OCI-LY1 (cell line): ENCODE measurements around the gene CFAP65.

ENCODE experiments used
- H2AFZ ChIP-seq: fragments of 200-600 bp; sonication (generic), shearing (Covaris generic); 2 replicates; pipeline ENCODE4 v1.6.0; 2014; ENCODE audit warnings: antibody characterized with exemption, mild to moderate bottlenecking, low read length
- H3F3A ChIP-seq: fragments of 200-600 bp; sonication (generic), shearing (Covaris generic); 2 replicates; pipeline ENCODE4 v1.6.0; 2014; ENCODE audit warnings: mild to moderate bottlenecking, antibody characterized with exemption, low read length, moderate library complexity; ENCODE audit not compliant: insufficient read depth
- H3K27ac ChIP-seq: fragments of 200-600 bp; sonication (generic); 2 replicates; pipeline ENCODE4 v1.5.1; 2014; ENCODE audit warnings: low read length, mixed run types, mild to moderate bottlenecking, low read depth; ENCODE audit not compliant: poor library complexity, severe bottlenecking
- H3K27me3 ChIP-seq: fragments of 200-600 bp; sonication (generic); 2 replicates; pipeline ENCODE4 v1.6.0; 2014; ENCODE audit warnings: antibody characterized with exemption, mild to moderate bottlenecking, low read length, moderate library complexity; ENCODE audit not compliant: insufficient read depth
- H3K36me3 ChIP-seq: fragments of 200-600 bp; sonication (generic); 2 replicates; pipeline ENCODE4 v1.6.1; 2014; ENCODE audit warnings: mild to moderate bottlenecking, antibody characterized with exemption, low read length, moderate library complexity, mixed read lengths; ENCODE audit not compliant: insufficient read depth
- H3K4me1 ChIP-seq: fragments of 200-600 bp; sonication (generic); 2 replicates; pipeline ENCODE4 v1.5.1; 2014; ENCODE audit warnings: mild to moderate bottlenecking, low read length, moderate library complexity; ENCODE audit not compliant: insufficient read depth, severe bottlenecking
- H3K4me2 ChIP-seq: fragments of 200-600 bp; sonication (generic), shearing (Covaris generic); 2 replicates; pipeline ENCODE4 v1.6.1; 2014; ENCODE audit warnings: low read length
- H3K4me3 ChIP-seq: fragments of 200-600 bp; sonication (generic); 2 replicates; pipeline ENCODE4 v1.5.1; 2014; ENCODE audit warnings: low read length, low read depth, mild to moderate bottlenecking, mixed read lengths; ENCODE audit not compliant: poor library complexity, severe bottlenecking
- H3K79me2 ChIP-seq: fragments of 200-600 bp; shearing (Covaris generic); 2 replicates; pipeline ENCODE4 v1.6.1; 2016; ENCODE audit warnings: mixed run types, low read length, mixed read lengths; ENCODE audit not compliant: insufficient read depth
- H3K9ac ChIP-seq: fragments of 200-600 bp; sonication (generic), shearing (Covaris generic); 2 replicates; pipeline ENCODE4 v1.6.1; 2014; ENCODE audit warnings: mild to moderate bottlenecking, low read length, mixed read lengths
- H3K9me2 ChIP-seq: fragments of 200-600 bp; sonication (generic), shearing (Covaris generic); 2 replicates; pipeline ENCODE4 v1.6.1; 2014; ENCODE audit warnings: low read depth, mild to moderate bottlenecking, low read length, mixed read lengths
- H3K9me3 ChIP-seq: fragments of 200-600 bp; shearing (Covaris generic); 2 replicates; pipeline ENCODE4 v1.6.1; 2014; ENCODE audit warnings: low read length, mixed read lengths
- H4K20me1 ChIP-seq: fragments of 200-600 bp; sonication (generic), shearing (Covaris generic); 2 replicates; pipeline ENCODE4 v1.6.0; 2016; ENCODE audit warnings: mild to moderate bottlenecking, low read length; ENCODE audit not compliant: insufficient read depth
- EZH2 ChIP-seq: fragments of 200-600 bp; sonication (generic), shearing (Covaris generic); IDR thresholded peaks from 2 replicates; pipeline ENCODE4 v1.8.0; 2017; ENCODE audit warnings: borderline replicate concordance, mixed run types, mild to moderate bottlenecking, antibody characterized with exemption, low read length, moderate library complexity, mixed read lengths
- TF ChIP-seq, protein P1 (sequence below): fragments of 200-600 bp; sonication (generic), shearing (Covaris generic); IDR thresholded peaks from 2 replicates; pipeline ENCODE4 v1.5.1; 2017; ENCODE audit warnings: mild to moderate bottlenecking, antibody characterized with exemption, low read length, moderate library complexity, mixed read lengths

The CFAP65 gene

GRCh38 chr2:219056896-219057708 lies 15.8 kb upstream of the CFAP65 start:
- H3K9me3 ChIP-seq = no peaks in the 10 kb centered on the region
- H3F3A ChIP-seq = no peaks in the 10 kb centered on the region
- H3K9ac ChIP-seq = no peak overlapping the region
- H3K79me2 ChIP-seq = no peaks in the 10 kb centered on the region
- H3K27me3 ChIP-seq = no peaks in the 10 kb centered on the region; the same call in 1 of the 2 replicates
- no peak for TF ChIP-seq EZH2
- TF ChIP-seq, protein P1, sequence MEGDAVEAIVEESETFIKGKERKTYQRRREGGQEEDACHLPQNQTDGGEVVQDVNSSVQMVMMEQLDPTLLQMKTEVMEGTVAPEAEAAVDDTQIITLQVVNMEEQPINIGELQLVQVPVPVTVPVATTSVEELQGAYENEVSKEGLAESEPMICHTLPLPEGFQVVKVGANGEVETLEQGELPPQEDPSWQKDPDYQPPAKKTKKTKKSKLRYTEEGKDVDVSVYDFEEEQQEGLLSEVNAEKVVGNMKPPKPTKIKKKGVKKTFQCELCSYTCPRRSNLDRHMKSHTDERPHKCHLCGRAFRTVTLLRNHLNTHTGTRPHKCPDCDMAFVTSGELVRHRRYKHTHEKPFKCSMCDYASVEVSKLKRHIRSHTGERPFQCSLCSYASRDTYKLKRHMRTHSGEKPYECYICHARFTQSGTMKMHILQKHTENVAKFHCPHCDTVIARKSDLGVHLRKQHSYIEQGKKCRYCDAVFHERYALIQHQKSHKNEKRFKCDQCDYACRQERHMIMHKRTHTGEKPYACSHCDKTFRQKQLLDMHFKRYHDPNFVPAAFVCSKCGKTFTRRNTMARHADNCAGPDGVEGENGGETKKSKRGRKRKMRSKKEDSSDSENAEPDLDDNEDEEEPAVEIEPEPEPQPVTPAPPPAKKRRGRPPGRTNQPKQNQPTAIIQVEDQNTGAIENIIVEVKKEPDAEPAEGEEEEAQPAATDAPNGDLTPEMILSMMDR = no peak
- no peaks in the 10 kb centered on the region for H3K4me1 ChIP-seq
- no peak overlapping the region for H2AFZ ChIP-seq
- H4K20me1 ChIP-seq = no peaks in the 10 kb centered on the region
- no peaks in the 10 kb centered on the region for H3K9me2 ChIP-seq
- H3K4me3 ChIP-seq = no peak overlapping the region
- H3K27ac ChIP-seq = no peak overlapping the region
- H3K36me3 ChIP-seq = no peaks in the 10 kb centered on the region
- H3K4me2 ChIP-seq = no peak overlapping the region

DNA sequence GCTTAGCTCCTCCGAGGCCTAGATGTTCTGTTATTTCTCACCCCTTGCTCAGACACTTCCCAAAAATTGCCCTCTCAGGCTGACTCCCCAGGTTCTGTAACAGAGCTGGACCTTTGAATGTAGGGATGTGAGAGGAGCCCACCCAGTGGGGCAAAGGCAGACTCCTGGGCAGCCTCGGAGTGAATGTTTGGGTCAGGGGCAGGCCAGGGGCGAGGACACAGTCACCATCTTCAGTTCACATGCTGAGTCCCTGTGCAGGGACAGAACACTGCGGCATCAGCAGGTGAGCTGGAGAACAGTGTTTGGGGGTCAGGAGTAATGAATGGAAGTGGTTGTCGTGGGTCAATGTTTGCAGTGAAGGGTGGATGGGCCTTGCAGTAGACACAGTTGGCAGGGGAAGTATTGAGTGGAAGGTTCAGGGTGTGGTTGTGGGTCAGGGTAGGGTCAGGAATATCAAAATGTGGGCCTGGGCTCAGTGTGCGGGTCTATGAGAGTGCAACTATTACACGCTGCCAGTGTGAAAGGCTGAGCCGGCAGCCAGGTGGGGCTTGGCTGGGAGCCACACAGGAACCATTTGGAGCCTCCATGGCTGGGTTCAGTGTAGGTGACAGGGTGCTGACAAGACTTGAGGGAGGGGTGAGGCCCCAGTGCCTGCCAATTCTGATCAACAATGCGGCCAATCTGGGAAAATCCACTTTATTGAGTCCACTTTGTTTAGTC lies 15.0 kb upstream of the CFAP65 start:
- H3K9me2 ChIP-seq = no peaks in the 10 kb centered on the region
- no peak overlapping the region for H2AFZ ChIP-seq
- no peak overlapping the region for H3K9ac ChIP-seq
- no peak overlapping the region for H3K27ac ChIP-seq
- no peaks in the 10 kb centered on the region for H3K36me3 ChIP-seq
- H4K20me1 ChIP-seq = no peaks in the 10 kb centered on the region
- H3K79me2 ChIP-seq = no peaks in the 10 kb centered on the region
- H3K9me3 ChIP-seq = no peaks in the 10 kb centered on the region
- H3K27me3 ChIP-seq = no peaks in the 10 kb centered on the region; the same call in 1 of the 2 replicates
- no peak overlapping the region for H3K4me2 ChIP-seq
- TF ChIP-seq, protein P1 = no peak
- no peak overlapping the region for H3K4me3 ChIP-seq
- no peaks in the 10 kb centered on the region for H3F3A ChIP-seq
- no peaks in the 10 kb centered on the region for H3K4me1 ChIP-seq

- no peak overlapping the region for H2AFZ ChIP-seq
- no peak overlapping the region for H3K4me2 ChIP-seq
- no peak overlapping the region for H3K4me3 ChIP-seq
- H3K4me1 ChIP-seq = no peaks in the 10 kb centered on the region
- no peak overlapping the region for H3K27ac ChIP-seq
- H3K27me3 ChIP-seq = no peaks in the 10 kb centered on the region; the same call in 1 of the 2 replicates
- no peak overlapping the region for H3K9ac ChIP-seq
- H3K79me2 ChIP-seq = no peaks in the 10 kb centered on the region
- H3K36me3 ChIP-seq = no peaks in the 10 kb centered on the region
- no peaks in the 10 kb centered on the region for H3F3A ChIP-seq
- TF ChIP-seq, protein P1 = no peak
- no peak for TF ChIP-seq EZH2
- no peaks in the 10 kb centered on the region for H4K20me1 ChIP-seq
- no peaks in the 10 kb centered on the region for H3K9me3 ChIP-seq
- no peaks in the 10 kb centered on the region for H3K9me2 ChIP-seq
Measured at GRCh38 chr2:219054956-219055903, 13.9 kb upstream of the CFAP65 start.
